Camera-type eye (tissue), 1 donor: ENCODE data around the gene DPM3. TPM values are rescaled to one million over a fixed set of nuclear protein-coding genes. Genes with fewer than 3 reads are reported as not detected.

Experiments used
- total RNA-seq: library from RNA; depleted of rRNA; stranded (reverse); fragments of >200 nt; gene quantifications from one replicate; pipeline ENCODE4 v1.2.3, GENCODE V29; 2014

The DPM3 gene
- total RNA-seq, result 39.4 TPM

GRCh38 chr1:155139895-155140629 is at the start of gene DPM3:
TSS of gene DPM3 (minus strand) at chr1:155140531. CDS start at chr1:155140240, 291 bp downstream.

GRCh38 chr1:155173478-155174323 is 33.4 kb upstream of the DPM3 start, which contains the start of gene TRIM46:
TSS of gene TRIM46 (plus strand) at chr1:155173849. CDS start at chr1:155173967, 118 bp downstream.

GRCh38 chr1:155172732-155173477 is 32.6 kb upstream of the DPM3 start, which contains the start of gene KRTCAP2:
TSS of gene KRTCAP2 (minus strand) at chr1:155173304. CDS start at chr1:155173224, 80 bp downstream.

GRCh38 chr1:155135415-155136028 is 4.8 kb downstream of the DPM3 start, which contains the start of gene SLC50A1:
TSS of gene SLC50A1 (plus strand) at chr1:155135852. CDS start at chr1:155135912, 60 bp downstream.

GRCh38 chr1:155127105-155127966 is 13.0 kb downstream of the DPM3 start, which contains the start of gene EFNA1:
TSS of gene EFNA1 (plus strand) at chr1:155127876. CDS start at chr1:155127978, 102 bp downstream.

Other genes starting within 250 kb of the DPM3 start
- 17.9 TPM for gene PMVK, start 203.8 kb downstream of the DPM3 start, total RNA-seq
- gene PBXIP1, start 184.4 kb downstream of the DPM3 start, total RNA-seq, result 118 TPM
- gene PYGO2, start 178.7 kb downstream of the DPM3 start, total RNA-seq, result 20.3 TPM
- gene SHC1, start 169.8 kb downstream of the DPM3 start, total RNA-seq, result 58.2 TPM
- gene CKS1B, start 165.8 kb downstream of the DPM3 start, total RNA-seq, result 27.9 TPM
- gene FLAD1, start 157.2 kb downstream of the DPM3 start, total RNA-seq, result 21.3 TPM
- gene LENEP, start 146.9 kb downstream of the DPM3 start, total RNA-seq, result 6.0 TPM
- 14.0 TPM for gene ZBTB7B, start 137.7 kb downstream of the DPM3 start, total RNA-seq
- 0.49 TPM for gene DCST2, start 106.8 kb downstream of the DPM3 start, total RNA-seq
- not detected for gene DCST1, start 106.7 kb downstream of the DPM3 start, total RNA-seq
- gene ADAM15, start 89.2 kb downstream of the DPM3 start, total RNA-seq, result 49.4 TPM
- 2.9 TPM for gene EFNA4, start 76.8 kb downstream of the DPM3 start, total RNA-seq
- 5.8 TPM for gene EFNA3, start 61.7 kb downstream of the DPM3 start, total RNA-seq
- gene EFNA1, start 12.7 kb downstream of the DPM3 start, total RNA-seq, result 26.9 TPM
- 15.6 TPM for gene SLC50A1, start 4.7 kb downstream of the DPM3 start, total RNA-seq
- 51.1 TPM for gene KRTCAP2, start 32.8 kb upstream of the DPM3 start, total RNA-seq
- 5.7 TPM for gene TRIM46, start 33.3 kb upstream of the DPM3 start, total RNA-seq
- 50.7 TPM for gene THBS3, start 67.4 kb upstream of the DPM3 start, total RNA-seq
- gene MTX1, start 68.2 kb upstream of the DPM3 start, total RNA-seq, result 18.3 TPM
- gene ENTREP3, start 115.0 kb upstream of the DPM3 start, total RNA-seq, result 9.5 TPM
- gene SCAMP3, start 121.8 kb upstream of the DPM3 start, total RNA-seq, result 33.2 TPM
- 49.3 TPM for gene CLK2, start 133.0 kb upstream of the DPM3 start, total RNA-seq
- 7.4 TPM for gene HCN3, start 136.9 kb upstream of the DPM3 start, total RNA-seq
- 1.0 TPM for gene PKLR, start 160.9 kb upstream of the DPM3 start, total RNA-seq
- 92.3 TPM for gene FDPS, start 168.3 kb upstream of the DPM3 start, total RNA-seq
- 26.6 TPM for gene RUSC1, start 180.4 kb upstream of the DPM3 start, total RNA-seq